Measurements from ENCODE around the gene CDK6.

DNA sequence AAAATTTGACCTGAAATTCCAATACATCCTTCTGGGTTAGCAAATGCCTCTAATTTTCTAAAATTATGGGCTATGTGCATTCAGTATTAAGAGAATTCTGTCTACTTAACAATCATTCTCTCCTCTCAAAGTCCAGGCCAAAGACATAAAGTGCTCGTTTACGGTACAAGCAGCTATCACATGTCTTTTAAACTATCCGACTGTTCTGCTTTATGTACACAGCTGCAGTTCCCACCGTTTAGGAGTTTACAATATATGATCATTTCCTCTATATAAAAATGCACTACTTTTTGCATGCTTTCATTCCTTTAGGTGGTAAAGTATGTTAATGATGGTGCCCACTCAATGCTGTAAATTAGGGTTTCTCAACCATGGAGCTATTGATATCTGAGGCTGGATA lies 34.0 kb downstream of the CDK6 start:
- no peak for TF ChIP-seq POLR2A (IDR thresholded peaks at IDR 0.05)
- TF ChIP-seq, protein P1, sequence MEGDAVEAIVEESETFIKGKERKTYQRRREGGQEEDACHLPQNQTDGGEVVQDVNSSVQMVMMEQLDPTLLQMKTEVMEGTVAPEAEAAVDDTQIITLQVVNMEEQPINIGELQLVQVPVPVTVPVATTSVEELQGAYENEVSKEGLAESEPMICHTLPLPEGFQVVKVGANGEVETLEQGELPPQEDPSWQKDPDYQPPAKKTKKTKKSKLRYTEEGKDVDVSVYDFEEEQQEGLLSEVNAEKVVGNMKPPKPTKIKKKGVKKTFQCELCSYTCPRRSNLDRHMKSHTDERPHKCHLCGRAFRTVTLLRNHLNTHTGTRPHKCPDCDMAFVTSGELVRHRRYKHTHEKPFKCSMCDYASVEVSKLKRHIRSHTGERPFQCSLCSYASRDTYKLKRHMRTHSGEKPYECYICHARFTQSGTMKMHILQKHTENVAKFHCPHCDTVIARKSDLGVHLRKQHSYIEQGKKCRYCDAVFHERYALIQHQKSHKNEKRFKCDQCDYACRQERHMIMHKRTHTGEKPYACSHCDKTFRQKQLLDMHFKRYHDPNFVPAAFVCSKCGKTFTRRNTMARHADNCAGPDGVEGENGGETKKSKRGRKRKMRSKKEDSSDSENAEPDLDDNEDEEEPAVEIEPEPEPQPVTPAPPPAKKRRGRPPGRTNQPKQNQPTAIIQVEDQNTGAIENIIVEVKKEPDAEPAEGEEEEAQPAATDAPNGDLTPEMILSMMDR (IDR thresholded peaks at IDR 0.05) = no peak
- TF ChIP-seq POLR2AphosphoS5 (IDR thresholded peaks at IDR 0.05) = no peak
- no peak for TF ChIP-seq EP300 (IDR thresholded peaks at IDR 0.05)

Data from gastroesophageal sphincter (tissue), 3 donors.